SK-N-MC (cell line): ENCODE measurements around the gene SMTNL1.

Experiments
- DNase-seq: peaks from one replicate; pipeline ENCODE4 v3.0.0-alpha.2; 2011; ENCODE audit warnings: low read depth, low spot score
- H3K27ac ChIP-seq: fragments of 200-600 bp; sonication (generic); 2 replicates; pipeline ENCODE4 v1.5.1; 2016; ENCODE audit warnings: mixed run types
- H3K36me3 ChIP-seq: fragments of 200-600 bp; sonication (generic); 2 replicates; pipeline ENCODE4 v1.6.1; 2017; ENCODE audit warnings: antibody characterized with exemption, low read length, mixed read lengths; ENCODE audit not compliant: insufficient read depth
- H3K4me3 ChIP-seq: fragments of 200-600 bp; sonication (generic); 2 replicates; pipeline ENCODE4 v1.5.1; 2016
- H3K9ac ChIP-seq: fragments of 200-600 bp; sonication (generic); 2 replicates; pipeline ENCODE4 v1.8.0; 2017; ENCODE audit warnings: mixed run types, mixed read lengths; ENCODE audit not compliant: insufficient read length
- H3K9me3 ChIP-seq: fragments of 200-600 bp; sonication (generic); 2 replicates; pipeline ENCODE4 v1.6.1; 2017; ENCODE audit warnings: low read depth, mild to moderate bottlenecking, antibody characterized with exemption, low read length, moderate library complexity, mixed read lengths
- EZH2 ChIP-seq: fragments of 200-600 bp; sonication (generic); IDR thresholded peaks from one replicate; pipeline ENCODE4 v1.6.1; 2017; ENCODE audit warnings: antibody characterized with exemption
- FOXP2 ChIP-seq: optimal IDR thresholded peaks from 2 replicates; pipeline ENCODE3; 2011; ENCODE audit warnings: mild to moderate bottlenecking, moderate library complexity; ENCODE audit not compliant: insufficient read depth; ENCODE audit errors: extremely low read length, control extremely low read depth
- POLR2AphosphoS5 ChIP-seq: IDR thresholded peaks from 2 replicates; pipeline ENCODE4 v1.6.1; 2012; ENCODE audit warnings: mild to moderate bottlenecking, low read depth, low read length, borderline replicate concordance

The SMTNL1 gene

GRCh38 chr11:57502870-57503269 is 34.5 kb upstream of the SMTNL1 start:
- TF ChIP-seq FOXP2 (no peak), EZH2 (no peak), POLR2AphosphoS5 (no peak)
- H3K4me3 ChIP-seq, result no peak overlapping the region
- H3K36me3 ChIP-seq, result peaks cover 17% of the 10 kb centered on the region; the same call in 1 of the 2 replicates
- no peak for DNase-seq
- no peak overlapping the region for H3K27ac ChIP-seq
- H3K9ac ChIP-seq, result no peak overlapping the region
- no peaks in the 10 kb centered on the region for H3K9me3 ChIP-seq

GRCh38 chr11:57504511-57504910 is 32.9 kb upstream of the SMTNL1 start:
- no peak overlapping the region for H3K27ac ChIP-seq
- H3K9ac ChIP-seq, result no peak overlapping the region
- DNase-seq, result no peak
- no peaks in the 10 kb centered on the region for H3K9me3 ChIP-seq
- no peak overlapping the region for H3K4me3 ChIP-seq
- TF ChIP-seq FOXP2 (no peak), POLR2AphosphoS5 (no peak), EZH2 (no peak)
- H3K36me3 ChIP-seq, result peaks cover 17% of the 10 kb centered on the region; the same call in 1 of the 2 replicates

DNA sequence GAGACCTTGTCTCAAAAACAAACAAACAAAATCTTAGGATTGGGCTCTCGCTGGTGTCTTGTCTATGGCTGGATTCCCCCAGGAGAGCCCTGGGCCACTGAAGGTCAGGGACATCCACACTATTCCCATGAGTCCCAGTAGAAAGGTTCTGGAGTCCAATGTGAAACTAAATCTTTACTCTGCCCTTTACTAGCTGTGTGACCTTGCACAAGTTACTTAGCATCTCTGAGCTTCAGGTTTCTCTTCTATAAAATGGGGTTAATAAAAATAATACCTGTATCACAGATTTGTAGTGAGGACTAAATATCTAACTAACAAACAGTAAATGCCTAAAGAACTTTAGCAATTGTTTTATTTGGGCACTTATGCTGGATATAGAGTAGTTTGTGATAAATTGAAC is 30.9 kb upstream of the SMTNL1 start:
- Histone ChIP-seq H3K27ac (no peak overlapping the region), H3K9me3 (no peaks in the 10 kb centered on the region)

GRCh38 chr11:57508341-57509170 is 28.8 kb upstream of the SMTNL1 start:
- no peak for DNase-seq
- Histone ChIP-seq H3K9me3 (no peaks in the 10 kb centered on the region), H3K9ac (no peak overlapping the region), H3K27ac (no peak overlapping the region), H3K36me3 (no peaks in the 10 kb centered on the region), H3K4me3 (no peak overlapping the region)
- TF ChIP-seq EZH2 (no peak), FOXP2 (no peak), POLR2AphosphoS5 (no peak)

More for the DNA sequence above, 30.9 kb upstream of the SMTNL1 start:
- no peak for DNase-seq
- TF ChIP-seq EZH2 (no peak), FOXP2 (no peak), POLR2AphosphoS5 (no peak)
- no peak overlapping the region for H3K4me3 ChIP-seq
- H3K9ac ChIP-seq, result no peak overlapping the region
- no peaks in the 10 kb centered on the region; the same call in 1 of the 2 replicates for H3K36me3 ChIP-seq

- H3K27ac ChIP-seq, result peak overlapping the region; percentile 78
- no peak overlapping the region for H3K4me3 ChIP-seq
- H3K9ac ChIP-seq, result no peak overlapping the region
Measured at GRCh38 chr11:57511741-57512430, 25.5 kb upstream of the SMTNL1 start.

DNA sequence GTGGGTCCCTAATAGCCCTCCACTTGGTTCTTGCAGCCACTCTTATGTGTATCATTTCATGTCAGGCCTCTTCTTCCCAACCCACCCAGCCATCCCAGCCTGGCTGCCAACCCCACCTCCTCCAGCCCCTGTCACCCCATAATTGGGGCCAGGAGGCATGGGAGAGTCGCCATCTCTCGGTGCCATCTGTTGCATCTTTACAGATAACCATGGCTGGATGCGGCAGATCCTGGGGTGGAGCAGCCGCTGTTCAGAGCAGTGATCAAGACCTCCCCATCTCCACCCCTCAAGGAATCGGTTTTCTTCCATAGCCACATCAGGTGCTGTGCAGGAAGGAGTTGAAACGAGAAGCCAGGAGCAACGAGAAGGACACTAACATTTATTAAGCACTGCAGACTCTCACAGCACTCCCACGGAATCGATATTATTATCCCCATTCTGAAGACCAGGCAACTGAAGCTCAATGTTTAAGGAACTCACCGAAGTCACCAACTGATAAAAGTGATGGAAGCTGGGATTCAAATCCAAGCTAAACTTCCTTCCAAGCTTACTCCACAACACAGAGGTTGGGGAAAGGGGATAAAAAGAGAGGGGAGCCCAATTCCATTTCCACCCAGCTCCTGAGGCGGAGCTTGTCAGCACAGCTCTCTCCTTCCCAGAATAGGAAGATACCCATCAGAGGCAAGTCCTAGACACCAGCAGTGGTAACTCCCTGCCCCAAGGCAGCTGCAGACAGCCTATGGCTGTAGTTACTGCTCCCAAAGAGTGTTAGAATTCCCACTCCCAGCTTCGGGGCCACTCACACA is 24.5 kb upstream of the SMTNL1 start:
- Histone ChIP-seq H3K27ac (peak overlapping the region; percentile 71), H3K9me3 (no peaks in the 10 kb centered on the region), H3K4me3 (peak overlapping the region; percentile 92), H3K36me3 (no peaks in the 10 kb centered on the region), H3K9ac (no peak overlapping the region)
- no peak for DNase-seq
- TF ChIP-seq FOXP2 (no peak), POLR2AphosphoS5 (no peak)

More at GRCh38 chr11:57511741-57512430, 25.5 kb upstream of the SMTNL1 start:
- TF ChIP-seq EZH2 (no peak), FOXP2 (no peak), POLR2AphosphoS5 (no peak)
- DNase-seq, result no peak
- H3K36me3 ChIP-seq, result no peaks in the 10 kb centered on the region
- no peaks in the 10 kb centered on the region for H3K9me3 ChIP-seq

DNA sequence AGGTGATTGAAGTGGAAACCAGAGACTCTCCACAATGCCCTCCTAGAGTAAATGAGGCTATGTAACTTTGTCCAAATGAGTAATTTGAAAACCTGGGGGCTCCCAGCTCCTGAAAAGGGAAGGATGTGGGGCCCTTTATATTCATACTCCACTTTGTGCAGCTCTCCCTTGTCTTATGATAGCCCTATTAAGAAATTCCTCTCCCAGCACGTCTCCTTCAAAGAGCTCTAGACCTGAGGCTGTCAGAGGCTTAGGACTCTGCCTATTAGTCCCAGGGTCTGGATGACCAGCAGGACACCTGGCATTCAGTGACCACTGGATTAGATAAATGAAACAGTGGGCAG is 24.0 kb upstream of the SMTNL1 start:
- H3K36me3 ChIP-seq, result no peaks in the 10 kb centered on the region
- no peak overlapping the region for H3K9ac ChIP-seq
- no peak for TF ChIP-seq FOXP2
- TF ChIP-seq EZH2, result no peak
- TF ChIP-seq POLR2AphosphoS5, result no peak
- peak overlapping the region; percentile 71; the same call in 1 of the 2 replicates for H3K27ac ChIP-seq
- no peak for DNase-seq
- no peaks in the 10 kb centered on the region for H3K9me3 ChIP-seq
- peak overlapping the region; percentile 92 for H3K4me3 ChIP-seq
